ENCODE results near the gene GIN1.

GIN1 gene

GRCh38 chr5:103036601-103037000 lies 83.3 kb downstream of the GIN1 start:
- no peak for DNase-seq (ENCODE audit: low read depth in 2 of 2)
